GM19351 (cell line): ENCODE data around the gene ANKH.
"Not testable (repeated sequence)": the region's sequence is repeated elsewhere in the genome, so short reads cannot be mapped to it uniquely, and the experiment has no call there.

Experiments used
- ATAC-seq: cut with Tn5 transposase; IDR thresholded peaks from one replicate; pipeline ENCODE4 v1.9.1; 2021; ENCODE audit warnings: mild to moderate bottlenecking, moderate library complexity; ENCODE audit not compliant: unreplicated experiment

ANKH gene

DNA sequence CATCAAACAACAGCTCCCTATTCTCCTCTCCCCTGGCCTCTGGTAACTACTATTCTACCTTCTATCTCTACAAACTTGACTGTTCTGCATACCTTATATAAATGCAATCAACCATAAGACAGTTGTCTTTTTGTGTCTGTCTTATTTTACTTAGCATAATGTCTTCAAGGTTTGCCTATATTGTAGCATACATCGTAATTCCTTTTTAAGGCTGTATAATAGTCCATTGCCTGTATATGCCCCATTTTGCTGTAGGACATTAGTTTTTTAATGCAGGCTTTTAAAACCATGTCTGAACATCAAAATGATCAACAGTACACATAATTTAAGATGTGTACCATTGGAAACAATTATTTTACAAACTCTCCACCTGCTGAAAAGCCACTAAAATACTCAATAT is 12.4 kb downstream of the ANKH start:
- ATAC-seq: no peak

DNA sequence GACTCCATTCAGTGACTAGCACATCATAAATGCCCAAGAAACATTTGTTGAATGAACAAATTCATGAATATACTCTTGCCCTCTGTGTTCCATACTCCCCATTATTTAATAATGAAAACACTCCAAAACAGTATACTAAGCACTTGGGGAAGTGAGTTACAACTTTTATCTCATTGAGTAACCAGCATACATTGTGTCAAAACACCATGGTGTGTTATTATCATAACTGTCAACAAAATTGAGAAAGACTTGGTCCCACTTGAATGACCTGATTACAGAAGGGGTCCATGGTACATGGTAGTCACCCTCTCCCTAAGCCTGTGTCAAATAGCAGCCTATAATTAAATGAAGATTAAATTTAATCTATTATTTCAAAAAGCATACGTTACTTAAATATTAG is 16.2 kb downstream of the ANKH start:
- ATAC-seq: no peak

DNA sequence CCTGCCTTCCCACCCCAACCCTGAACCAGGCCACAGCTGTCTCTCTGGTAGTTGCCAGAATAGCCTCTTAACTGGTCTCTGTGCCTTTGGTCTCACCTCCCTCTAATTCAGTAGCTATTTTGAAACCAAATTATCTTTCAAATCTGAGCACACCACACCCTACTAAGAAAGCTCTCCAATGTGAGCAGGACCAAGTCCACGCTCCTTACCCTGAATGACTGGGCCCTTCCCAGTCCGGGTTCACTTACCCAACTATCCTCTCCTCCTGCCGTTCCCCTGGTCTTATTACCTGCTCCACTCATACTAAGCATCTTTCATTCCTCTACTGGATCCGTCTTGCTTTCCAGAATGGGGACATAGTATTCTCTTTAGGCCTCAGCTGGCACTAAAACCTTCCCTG is 16.8 kb downstream of the ANKH start:
- no peak for ATAC-seq

DNA sequence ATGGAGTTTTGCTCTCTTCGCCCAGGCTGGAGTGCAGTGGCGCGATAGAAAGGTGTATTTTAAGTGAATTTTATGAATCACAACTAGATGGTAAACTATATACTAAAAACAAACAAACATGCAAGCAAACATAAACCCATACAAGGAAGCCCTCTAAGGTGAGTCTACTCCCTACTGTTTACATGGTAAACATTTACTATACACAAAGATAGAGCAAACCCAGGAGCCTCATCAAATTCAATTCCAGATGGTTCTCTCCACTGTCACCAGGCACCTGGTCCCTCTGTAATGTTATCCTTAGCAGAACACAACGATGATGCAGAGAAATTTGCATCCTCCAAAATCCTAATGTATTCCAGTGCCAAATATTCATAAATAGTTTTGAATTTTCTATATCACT is 17.9 kb downstream of the ANKH start:
- no peak for ATAC-seq

DNA sequence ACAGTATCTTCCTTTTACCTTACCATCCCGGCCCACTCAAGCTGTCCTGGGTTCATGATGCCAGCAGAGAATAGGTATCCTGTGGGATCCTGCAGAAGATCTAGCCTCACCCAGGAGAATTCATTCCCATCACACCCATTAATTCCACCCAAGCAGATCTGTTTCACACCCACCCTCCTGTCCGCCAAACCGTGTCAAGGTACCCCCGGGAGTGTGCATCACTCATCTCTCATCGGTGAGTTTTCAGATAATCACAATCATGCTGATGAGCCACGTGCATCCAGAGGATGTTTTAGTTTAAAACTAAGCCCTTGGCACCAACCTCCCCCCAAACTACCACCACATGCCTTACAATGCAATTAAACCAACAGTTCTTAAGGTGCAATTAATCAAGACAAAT is 18.8 kb downstream of the ANKH start:
- no peak for ATAC-seq

DNA sequence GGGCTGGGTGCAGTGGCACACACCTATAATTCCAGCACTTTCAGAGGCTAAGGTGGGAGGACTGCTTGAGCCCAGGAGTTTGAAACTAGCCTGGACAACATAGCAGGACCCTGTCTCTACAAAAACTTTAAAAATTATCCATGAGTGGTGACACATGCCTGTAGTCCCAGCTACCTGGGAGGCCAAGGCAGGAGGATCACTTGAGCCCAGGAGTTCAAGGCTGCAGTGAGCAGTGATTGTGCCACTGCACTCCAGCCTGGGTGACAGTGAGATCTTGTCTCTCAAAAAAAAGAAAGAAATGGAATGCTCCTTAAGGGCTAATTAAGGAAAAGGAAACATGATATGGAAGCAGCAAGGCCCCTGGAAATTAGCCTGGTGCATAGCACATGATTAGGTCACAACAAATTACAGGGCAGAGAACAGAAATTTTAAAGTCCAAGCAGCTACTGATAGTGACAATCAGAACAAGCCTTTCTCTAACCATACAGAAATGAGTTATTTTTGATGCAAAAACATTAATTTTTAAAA is 19.5 kb downstream of the ANKH start:
- no peak for ATAC-seq

DNA sequence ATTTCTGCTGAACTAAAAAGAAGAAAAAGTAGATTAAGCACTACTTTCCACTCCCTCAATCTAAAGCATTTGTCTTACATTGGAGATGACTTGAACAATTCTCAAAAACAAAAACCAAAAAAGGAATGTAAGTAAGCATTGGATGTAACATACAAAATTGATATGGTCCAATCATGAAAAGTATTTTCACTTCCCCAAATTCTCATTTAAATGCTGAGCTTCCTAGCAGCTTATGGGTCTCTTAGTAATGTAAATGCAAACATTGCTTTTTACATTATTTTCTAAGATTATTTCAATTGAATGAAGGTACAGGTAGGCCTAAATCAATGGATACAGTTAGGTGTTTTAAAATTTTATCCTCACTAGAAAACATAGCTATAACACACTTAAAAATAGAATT is 20.0 kb downstream of the ANKH start:
- ATAC-seq: no peak

DNA sequence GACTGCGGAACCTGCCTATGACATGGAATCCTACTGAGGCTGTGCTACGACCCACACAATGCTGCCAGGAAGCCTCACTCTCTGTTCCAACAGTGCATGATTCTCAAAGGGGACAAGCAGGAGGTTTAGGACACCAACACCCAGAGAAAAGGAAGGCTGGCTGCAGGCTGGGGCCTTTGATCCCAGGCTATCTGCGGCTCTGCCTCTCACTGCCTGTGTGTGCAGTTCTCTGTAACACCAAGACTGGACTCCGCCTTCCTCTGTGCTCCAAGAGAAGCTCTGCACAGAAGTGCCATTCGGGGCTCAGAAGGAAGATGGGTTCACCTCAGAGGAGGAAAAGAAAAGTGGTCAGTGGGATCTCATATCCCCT is 20.5 kb downstream of the ANKH start:
- no peak for ATAC-seq

DNA sequence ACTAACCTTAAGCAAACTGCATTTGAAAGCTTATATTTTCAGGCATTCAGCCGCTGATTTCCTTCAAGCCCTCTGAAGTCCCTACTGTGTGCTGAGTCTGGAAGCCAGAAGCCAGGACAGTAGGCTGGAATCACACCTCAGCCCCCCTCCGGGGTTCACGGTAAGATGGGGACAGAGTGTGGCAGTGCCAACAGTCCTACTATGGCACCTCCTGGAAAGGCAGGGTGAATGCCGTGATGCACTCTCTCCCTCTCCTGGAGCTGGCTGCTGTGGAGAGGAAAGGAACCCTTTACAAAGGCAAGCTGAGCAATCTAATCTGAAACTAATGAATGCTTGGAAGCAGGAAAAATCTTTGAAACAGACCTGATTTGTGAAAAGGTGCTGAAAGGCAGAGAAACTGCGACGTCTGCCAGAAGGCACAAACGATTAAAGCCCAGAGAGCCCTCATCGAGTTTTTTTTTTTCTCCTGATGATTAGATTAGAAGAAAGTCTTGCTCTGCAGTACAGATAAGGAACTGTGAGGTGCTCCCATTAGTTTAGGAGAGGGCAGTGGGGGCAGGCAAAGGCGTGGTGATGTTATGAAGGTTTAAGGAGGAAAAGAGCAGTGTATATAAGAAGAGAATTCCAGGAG is 21.0 kb downstream of the ANKH start:
- ATAC-seq: no peak

DNA sequence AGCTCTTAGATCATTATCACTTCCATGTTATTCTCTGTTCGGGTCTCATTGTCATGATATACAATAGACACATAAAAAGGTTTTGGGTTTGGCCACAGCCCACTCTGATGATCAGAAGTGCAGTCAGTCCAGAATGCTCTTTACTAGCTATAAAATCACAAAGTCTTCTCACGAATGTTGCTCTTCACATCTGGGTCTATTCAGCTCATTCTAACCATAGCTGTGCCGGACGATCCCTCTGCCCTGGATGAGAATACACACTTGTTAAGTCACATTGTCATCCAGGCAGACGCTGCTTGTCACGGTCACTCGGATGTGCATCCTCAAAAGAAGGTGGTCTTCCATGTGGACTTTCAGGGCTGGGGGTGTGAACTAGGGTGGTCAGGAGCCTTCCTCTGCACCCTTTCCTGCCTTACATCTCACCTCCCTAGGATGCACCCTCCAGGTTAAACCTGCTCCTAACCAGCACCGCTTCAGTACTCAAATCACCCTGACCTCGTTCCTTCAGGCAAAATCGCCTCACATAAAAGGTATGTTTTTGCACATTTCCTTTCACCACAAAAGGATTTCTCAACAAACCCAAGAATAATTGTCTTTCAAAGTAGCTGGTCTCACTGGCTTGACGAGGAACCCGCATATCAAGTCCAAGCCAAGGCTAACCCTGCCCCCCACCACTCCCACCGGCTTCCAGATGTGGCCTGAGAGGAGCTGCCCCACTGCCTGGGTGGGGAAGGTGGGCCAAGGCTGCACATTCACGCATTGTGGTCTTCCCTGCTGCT is 21.9 kb downstream of the ANKH start:
- no peak for ATAC-seq

DNA sequence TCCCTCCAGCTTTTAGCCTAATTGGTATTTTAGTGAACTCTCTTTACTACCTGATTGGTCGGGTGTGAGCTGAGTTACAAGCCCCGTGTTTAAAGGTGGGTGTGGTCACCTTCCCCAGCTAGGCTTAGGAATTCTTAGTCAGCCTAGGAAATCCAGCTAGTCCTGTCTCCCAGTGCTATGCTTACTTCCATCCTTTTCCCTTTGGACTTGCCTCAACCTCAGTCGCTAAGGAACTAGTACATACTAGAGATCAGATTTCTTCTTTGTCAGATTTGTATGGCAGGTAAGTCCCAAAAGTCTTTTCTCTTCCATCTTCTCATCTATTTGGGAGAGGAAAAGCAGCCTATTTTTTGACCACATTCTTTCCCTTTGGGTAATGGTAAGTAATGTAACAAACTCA is 22.6 kb downstream of the ANKH start:
- ATAC-seq: not testable (repeated sequence)

DNA sequence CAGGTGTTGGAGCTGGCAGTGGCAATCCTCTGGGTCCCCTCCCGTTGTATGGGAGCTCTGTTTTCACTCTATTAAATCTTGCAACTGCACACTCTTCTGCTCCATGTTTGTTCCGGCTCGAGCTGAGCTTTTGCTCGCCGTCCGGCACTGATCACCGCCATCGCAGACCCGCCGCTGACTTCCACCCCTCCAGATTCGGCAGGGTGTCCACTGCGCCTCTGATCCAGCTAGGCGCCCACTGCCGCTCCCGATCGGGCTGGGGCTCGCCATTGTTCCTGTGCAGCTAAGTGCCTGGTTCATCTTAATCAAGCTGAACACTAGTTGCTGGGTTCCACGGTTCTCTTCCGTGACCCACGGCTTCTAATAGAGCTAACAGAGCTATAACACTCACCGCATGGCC is 23.2 kb downstream of the ANKH start:
- no peak for ATAC-seq

DNA sequence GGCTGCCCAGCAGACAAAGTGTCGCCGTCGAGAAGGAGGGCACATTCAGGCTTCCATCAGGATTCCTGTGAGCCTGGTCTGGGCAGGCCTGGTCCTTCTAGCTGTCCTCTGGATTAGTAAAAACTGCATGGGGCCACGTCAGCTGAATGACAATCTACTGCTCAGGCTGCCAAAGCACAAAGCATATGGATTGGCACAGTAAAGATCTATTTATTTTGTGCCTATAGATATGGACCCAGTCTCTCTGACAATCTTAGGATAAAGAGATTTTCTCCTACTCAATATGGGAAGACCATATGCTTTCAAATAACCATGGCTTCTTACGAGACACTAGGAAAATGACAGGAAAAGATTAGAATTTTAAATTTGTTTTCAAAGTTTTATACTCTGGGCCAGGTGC is 24.1 kb downstream of the ANKH start:
- ATAC-seq: no peak

DNA sequence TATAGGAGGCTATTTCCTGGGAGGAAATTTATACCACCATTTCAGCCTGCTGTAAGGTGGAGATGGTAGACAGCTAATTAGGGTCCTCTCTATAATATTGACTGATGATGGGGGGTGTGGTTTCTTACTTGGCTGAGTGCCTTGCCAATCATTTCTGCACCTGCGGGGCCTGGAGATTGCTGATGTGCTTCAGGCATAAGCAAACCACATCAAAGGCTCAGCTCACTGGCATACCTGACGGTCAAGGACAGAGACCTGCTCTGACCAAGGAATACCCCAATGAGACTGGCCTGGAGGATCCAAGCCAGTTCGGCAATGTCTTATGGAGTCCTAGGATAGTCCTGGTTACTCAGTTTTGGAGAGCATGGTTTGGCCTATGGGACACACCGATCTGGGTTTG is 29.5 kb downstream of the ANKH start:
- ATAC-seq: no peak

DNA sequence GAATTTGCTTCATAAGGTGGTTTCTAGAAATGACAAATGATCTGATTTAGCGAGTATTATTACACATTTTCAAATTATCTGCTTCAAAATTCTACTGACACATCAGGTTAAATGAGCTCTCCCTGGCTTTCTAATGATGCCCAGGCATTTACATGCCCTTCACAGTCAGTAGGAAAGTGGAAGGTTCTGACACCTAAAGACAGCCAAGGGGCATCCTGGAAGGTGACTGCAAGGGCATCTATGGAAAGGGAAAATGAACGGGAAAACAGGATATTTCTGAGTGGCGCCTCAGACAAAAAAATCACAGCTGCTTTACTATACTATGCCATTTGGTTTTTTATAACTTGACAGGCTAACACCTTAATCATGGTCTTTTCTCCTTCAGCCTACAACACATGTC is 31.0 kb downstream of the ANKH start:
- ATAC-seq: no peak

DNA sequence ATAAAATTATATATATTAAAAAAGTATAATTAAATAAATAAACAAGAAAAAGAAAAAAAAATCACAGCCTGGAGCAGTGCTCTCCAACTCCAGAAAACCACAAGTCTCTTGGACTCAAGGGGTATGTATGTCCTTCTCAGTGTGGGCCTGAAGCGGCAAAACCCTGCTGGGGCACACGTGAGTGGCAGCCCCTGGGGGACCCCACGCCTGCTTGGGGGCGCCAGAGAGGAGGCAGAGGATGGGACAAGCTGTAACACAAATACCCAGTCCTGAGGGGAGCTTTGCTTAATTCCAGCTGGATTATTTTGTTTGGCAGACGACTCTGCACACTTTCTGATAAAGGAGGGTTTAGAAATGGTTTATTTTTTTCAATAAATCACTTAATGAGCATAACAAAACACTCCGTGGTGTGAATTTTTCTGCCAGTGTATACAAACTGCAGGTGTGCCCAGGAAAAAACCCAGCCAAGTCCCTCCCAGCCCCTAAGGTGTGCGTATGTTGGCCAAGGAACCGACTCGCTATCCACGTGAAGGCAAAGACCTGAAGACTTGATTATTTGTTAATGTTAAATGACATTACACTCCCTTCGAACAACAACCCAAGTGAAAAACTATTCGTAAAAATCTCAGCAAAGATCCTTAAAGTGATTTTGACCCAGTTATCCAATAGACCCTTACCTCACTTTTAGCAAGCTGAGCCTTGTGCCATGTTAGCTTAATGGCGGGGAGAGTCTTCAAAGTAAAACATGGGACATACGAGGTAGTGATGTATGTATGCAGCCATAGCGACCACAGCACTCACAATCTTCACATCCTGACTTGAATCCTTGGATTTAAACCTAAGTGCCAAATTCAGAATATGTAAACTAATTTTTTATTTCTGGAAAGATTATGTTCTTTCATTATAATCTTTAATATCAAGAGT is 32.9 kb downstream of the ANKH start:
- no peak for ATAC-seq

DNA sequence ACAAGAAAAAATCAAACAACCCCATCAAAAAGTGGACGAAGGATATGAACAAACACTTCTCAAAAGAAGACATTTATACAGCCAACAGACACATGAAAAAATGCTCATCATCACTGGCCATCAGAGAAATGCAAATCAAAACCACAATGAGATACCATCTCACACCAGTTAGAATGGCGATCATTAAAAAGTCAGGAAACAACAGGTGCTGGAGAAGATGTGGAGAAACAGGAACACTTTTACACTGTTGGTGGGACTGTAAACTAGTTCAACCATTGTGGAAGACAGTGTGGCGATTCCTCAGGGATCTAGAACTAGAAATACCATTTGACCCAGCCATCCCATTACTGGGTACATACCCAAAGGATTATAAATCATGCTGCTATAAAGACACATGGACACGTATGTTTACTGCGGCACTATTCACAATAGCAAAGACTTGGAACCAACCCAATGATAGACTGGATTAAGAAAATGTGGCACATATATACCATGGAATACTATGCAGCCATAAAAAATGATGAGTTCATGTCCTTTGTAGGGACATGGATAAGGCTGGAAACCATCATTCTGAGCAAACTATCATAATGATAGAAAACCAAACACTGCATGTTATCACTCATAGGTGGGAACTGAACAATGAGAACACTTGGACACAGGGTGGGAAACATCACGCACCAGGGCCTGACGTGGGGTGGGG is 34.0 kb downstream of the ANKH start:
- not testable (repeated sequence) for ATAC-seq

DNA sequence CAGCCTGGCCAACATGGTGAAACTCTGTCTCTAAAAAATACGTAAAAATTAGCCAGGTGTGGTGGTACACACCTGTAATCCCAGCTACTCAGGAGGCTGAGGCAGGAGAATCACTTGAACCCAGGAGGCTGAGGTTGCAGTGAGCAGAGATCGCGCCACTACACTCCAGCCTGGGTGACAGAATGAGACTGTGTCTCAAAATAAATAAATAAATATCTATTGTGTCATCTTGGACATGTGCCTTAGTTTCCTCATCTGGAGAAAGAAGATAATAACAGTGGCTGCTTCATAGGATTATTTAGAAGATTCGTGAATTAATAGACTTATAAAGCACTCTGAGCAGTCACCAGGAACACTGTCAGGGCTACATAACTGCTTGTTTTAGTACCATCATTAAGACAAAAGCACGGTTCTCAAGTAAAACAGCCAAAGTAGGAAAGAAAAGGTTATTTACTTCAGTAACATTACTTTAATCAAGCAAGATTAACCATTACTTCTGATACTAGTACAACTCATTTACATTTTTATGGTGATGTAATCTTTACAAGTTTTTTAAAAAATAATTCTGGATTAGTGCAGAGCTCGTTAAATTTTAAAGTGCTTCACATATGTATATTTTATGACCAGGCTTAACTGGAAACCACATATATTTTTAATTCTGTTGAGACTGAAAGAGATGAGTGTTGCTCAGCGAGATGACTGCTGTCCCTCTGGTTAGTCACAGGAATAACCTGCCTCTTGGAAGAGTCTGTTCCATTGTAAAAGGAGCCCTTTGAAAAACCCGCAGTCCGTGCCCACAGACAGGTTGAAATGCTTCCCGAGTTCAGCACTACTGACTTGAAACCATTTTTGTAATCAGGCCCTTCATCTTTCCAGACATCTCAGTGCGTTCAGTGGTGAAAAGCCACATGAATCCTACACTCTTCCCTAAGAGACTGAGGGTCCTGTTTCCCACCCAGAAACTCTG is 36.7 kb downstream of the ANKH start:
- ATAC-seq: no peak

DNA sequence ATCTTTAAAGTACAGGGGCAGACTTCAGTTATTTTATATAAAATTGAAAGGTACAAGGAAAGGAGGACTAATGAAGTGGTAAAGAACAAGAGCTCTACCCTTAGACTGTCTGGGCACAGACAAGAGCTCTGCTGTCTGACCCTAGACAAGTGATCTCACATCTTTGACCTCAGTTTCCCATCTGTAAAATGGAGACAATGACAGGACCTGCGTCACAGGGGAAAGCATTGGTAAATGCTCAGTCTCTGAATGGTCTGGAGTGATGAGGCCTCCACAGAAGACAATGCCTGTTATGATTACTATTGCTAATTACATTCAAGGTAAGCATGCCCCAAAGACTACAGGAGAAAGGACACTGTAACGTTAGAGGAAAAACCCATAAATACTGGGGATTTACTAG is 37.5 kb downstream of the ANKH start:
- ATAC-seq: no peak

DNA sequence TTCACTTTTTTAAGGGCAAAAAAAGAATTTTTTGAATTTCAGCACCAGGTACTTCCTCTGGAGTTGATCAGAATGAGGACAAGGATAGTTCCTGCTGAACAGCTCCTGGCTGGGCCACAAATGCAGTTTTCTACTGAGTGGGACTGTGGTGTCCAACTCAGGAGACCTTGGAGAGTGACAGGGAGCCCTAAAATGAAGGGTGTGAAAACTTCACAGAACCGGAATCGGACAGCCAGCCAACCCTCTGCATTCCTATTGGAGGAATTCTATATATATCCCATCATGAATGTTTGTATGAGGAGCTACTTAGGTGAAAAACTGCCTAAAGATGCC is 40.6 kb downstream of the ANKH start:
- ATAC-seq: no peak
